Endodermal cell (in vitro differentiated cells): ENCODE data around the gene TSPAN18. TPM values are rescaled to one million over a fixed set of nuclear protein-coding genes. Genes with fewer than 3 reads are reported as not detected.
"Not testable (repeated sequence)": the region's sequence is repeated elsewhere in the genome, so short reads cannot be mapped to it uniquely, and the experiment has no call there.

Experiments
- DNase-seq: peaks from one replicate; pipeline ENCODE4 v3.0.0-alpha.2; 2017
- H3K27ac ChIP-seq: 2 replicates; pipeline ENCODE4 v1.5.1; 2013; ENCODE audit warnings: mild to moderate bottlenecking, low read depth, low read length, moderate library complexity
- H3K27me3 ChIP-seq: 2 replicates; pipeline ENCODE4 v1.6.1; 2013; ENCODE audit warnings: mild to moderate bottlenecking, low read length, moderate library complexity; ENCODE audit not compliant: insufficient read depth, control insufficient read depth, poor library complexity, severe bottlenecking
- H3K36me3 ChIP-seq: 2 replicates; pipeline ENCODE4 v1.7.0; 2013; ENCODE audit warnings: mild to moderate bottlenecking, low read length, moderate library complexity; ENCODE audit not compliant: control insufficient read depth, insufficient read depth
- H3K4me1 ChIP-seq: one replicate; pipeline ENCODE4 v1.7.0; 2013; ENCODE audit warnings: low read length; ENCODE audit not compliant: control insufficient read depth, insufficient read depth
- H3K4me3 ChIP-seq: 2 replicates; pipeline ENCODE4 v1.5.1; 2013; ENCODE audit warnings: mild to moderate bottlenecking, low read length, moderate library complexity
- H3K9ac ChIP-seq: 2 replicates; pipeline ENCODE4 v1.6.1; 2013; ENCODE audit warnings: mild to moderate bottlenecking, low read length, moderate library complexity; ENCODE audit not compliant: poor library complexity, severe bottlenecking; ENCODE audit errors: extremely low read depth
- H3K9me3 ChIP-seq: 2 replicates; pipeline ENCODE4 v1.6.1; 2013; ENCODE audit warnings: mild to moderate bottlenecking, low read length, moderate library complexity; ENCODE audit not compliant: control insufficient read depth
- H3K27ac Mint-ChIP-seq: 2 replicates; pipeline ENCODE4 v1.8.0; 2020; ENCODE audit warnings: mixed read lengths
- H3K27me3 Mint-ChIP-seq: 2 replicates; pipeline ENCODE4 v1.8.0; 2021; ENCODE audit warnings: mild to moderate bottlenecking, mixed read lengths; ENCODE audit not compliant: insufficient read depth
- H3K36me3 Mint-ChIP-seq: 2 replicates; pipeline ENCODE4 v1.8.0; 2020; ENCODE audit warnings: low read depth, mixed read lengths
- H3K4me1 Mint-ChIP-seq: 2 replicates; pipeline ENCODE4 v1.8.0; 2020; ENCODE audit warnings: mixed read lengths
- H3K4me3 Mint-ChIP-seq: 2 replicates; pipeline ENCODE4 v1.8.0; 2020; ENCODE audit warnings: mild to moderate bottlenecking, moderate library complexity, mixed read lengths
- H3K9me3 Mint-ChIP-seq: 2 replicates; pipeline ENCODE4 v1.8.0; 2020; ENCODE audit warnings: mild to moderate bottlenecking, mixed read lengths
- CTCF ChIP-seq: fragments of 200-600 bp; sonication (generic); conservative IDR thresholded peaks from 2 replicates; pipeline ENCODE4 v1.5.0; 2021; ENCODE audit warnings: antibody characterized with exemption, mild to moderate bottlenecking
- WGBS, 2 experiments: methylation state at CpG; one replicate each; pipeline versions ENCODE4 v1.1.5 to v1.1.7; 2013; ENCODE audit warnings: missing lambda C conversion rate in 2 of 2, mixed read lengths in 1 of 2; ENCODE audit not compliant: insufficient coverage in 1 of 2, insufficient read length in 1 of 2; 5-methylcytosine and 5-hydroxymethylcytosine counted together
- total RNA-seq, 2 donors: library from RNA; stranded (reverse); fragmentation: NEBNext Ultra II Directional in 1 of 2; extraction: Animal tissue kit (Norgen Biotek cat#: 25700) in 1 of 2; gene quantifications; 2 replicates in 1 of 2; 3 replicates in 1 of 2; pipeline ENCODE4 v1.2.1, GENCODE V29; 2021

The TSPAN18 gene
- total RNA-seq, 2 donors from 2014 or later, result 28.0 to 28.7 TPM

DNA sequence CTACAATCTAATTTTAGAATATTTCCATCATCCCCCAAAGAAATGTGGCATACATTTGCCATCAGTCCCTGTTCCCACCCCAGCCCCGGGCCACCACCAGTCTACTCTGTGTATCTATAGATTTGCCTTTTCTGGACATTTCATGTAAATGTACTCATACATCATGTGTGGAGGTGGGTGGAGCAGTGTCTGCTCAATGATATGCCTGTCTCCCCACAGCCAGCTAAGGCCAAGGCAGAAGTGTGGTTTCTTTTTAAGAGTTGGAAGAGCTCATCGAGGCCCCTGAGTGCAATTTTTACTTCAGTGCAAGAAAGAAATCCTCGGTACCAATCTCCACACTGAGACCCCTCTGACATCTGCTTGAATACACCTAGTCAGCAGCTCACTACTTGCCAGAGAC is 143.4 kb downstream of the TSPAN18 start:
- WGBS, 2 experiments, result 76 to 88% methylated on average over 3 of the region's 3 CpGs
- no peaks in the 10 kb centered on the region for H3K27me3 Mint-ChIP-seq
- no peaks in the 10 kb centered on the region for H3K36me3 ChIP-seq
- no peak overlapping the region for H3K4me3 ChIP-seq
- H3K4me3 Mint-ChIP-seq, result no peak overlapping the region
- no peaks in the 10 kb centered on the region for H3K27me3 ChIP-seq
- no peak overlapping the region for H3K27ac Mint-ChIP-seq
- H3K9ac ChIP-seq, result no peak overlapping the region
- H3K36me3 Mint-ChIP-seq, result peaks cover 7% of the 10 kb centered on the region
- H3K4me1 ChIP-seq, result peaks cover 12% of the 10 kb centered on the region
- H3K9me3 Mint-ChIP-seq, result no peaks in the 10 kb centered on the region
- no peak overlapping the region for H3K27ac ChIP-seq
- H3K9me3 ChIP-seq, result no peaks in the 10 kb centered on the region
- peaks cover 18% of the 10 kb centered on the region for H3K4me1 Mint-ChIP-seq
- no peak for DNase-seq
- no peak for TF ChIP-seq CTCF

DNA sequence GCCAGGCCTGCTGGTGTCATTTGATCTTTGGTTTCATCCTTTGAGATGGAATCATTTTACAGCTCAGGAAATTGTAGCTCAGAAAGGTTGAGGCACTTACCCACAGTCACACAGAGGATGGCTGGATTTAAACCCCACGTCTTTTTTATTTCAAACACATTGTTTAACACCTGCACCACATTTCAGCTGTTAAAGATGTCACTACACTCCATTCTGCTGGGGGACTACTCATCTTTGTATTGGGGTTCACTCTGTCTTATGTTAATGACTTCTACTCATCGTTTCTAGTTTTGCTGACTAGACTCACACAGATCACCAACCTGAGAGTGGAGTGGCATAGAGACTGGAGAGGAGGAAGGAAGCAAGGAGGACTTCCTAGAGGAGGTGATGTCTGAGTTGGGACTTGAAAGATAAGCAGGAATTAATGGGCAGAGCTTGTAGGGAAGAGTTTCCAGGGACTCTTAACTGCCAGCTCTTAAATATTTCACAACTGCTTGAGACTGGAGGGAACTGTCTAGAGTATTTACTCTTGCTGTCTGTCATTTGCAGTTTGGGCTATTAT is 143.9 kb downstream of the TSPAN18 start:
- no peaks in the 10 kb centered on the region for H3K36me3 ChIP-seq
- DNase-seq, result no peak
- 94 to 100% methylated on average over 2 of the region's 2 CpGs for WGBS, 2 experiments
- H3K9ac ChIP-seq, result no peak overlapping the region
- H3K27ac ChIP-seq, result no peak overlapping the region
- Mint-ChIP-seq H3K4me3 (no peak overlapping the region), H3K9me3 (no peaks in the 10 kb centered on the region), H3K36me3 (peaks cover 7% of the 10 kb centered on the region), H3K4me1 (peaks cover 15% of the 10 kb centered on the region), H3K27me3 (no peaks in the 10 kb centered on the region), H3K27ac (no peak overlapping the region)
- H3K27me3 ChIP-seq, result no peaks in the 10 kb centered on the region
- no peak for TF ChIP-seq CTCF
- no peak overlapping the region for H3K4me3 ChIP-seq
- H3K9me3 ChIP-seq, result no peaks in the 10 kb centered on the region
- H3K4me1 ChIP-seq, result peaks cover 10% of the 10 kb centered on the region

- not testable (repeated sequence) for H3K9me3 ChIP-seq, H3K4me1 Mint-ChIP-seq, H3K36me3 ChIP-seq, DNase-seq, H3K27me3 ChIP-seq, H3K27me3 Mint-ChIP-seq, H3K36me3 Mint-ChIP-seq, H3K9ac ChIP-seq, H3K4me3 Mint-ChIP-seq, H3K9me3 Mint-ChIP-seq, H3K27ac ChIP-seq, H3K4me3 ChIP-seq, H3K27ac Mint-ChIP-seq, H3K4me1 ChIP-seq
- WGBS, 2 experiments, result 90 to 94% methylated on average over 2 to 3 of the region's 3 CpGs
Measured at GRCh38 chr11:44871682-44872081, 144.9 kb downstream of the TSPAN18 start.

GRCh38 chr11:44872556-44872955 is 145.8 kb downstream of the TSPAN18 start:
- Mint-ChIP-seq H3K36me3 (peaks cover 7% of the 10 kb centered on the region), H3K4me1 (peaks cover 15% of the 10 kb centered on the region), H3K27ac (no peak overlapping the region), H3K4me3 (no peak overlapping the region), H3K27me3 (no peaks in the 10 kb centered on the region), H3K9me3 (no peaks in the 10 kb centered on the region)
- WGBS, 2 experiments, result 81 to 92% methylated on average over 1 of the region's 1 CpG
- Histone ChIP-seq H3K27me3 (no peaks in the 10 kb centered on the region), H3K36me3 (no peaks in the 10 kb centered on the region), H3K27ac (no peak overlapping the region), H3K4me3 (no peak overlapping the region), H3K9me3 (no peaks in the 10 kb centered on the region), H3K4me1 (peaks cover 13% of the 10 kb centered on the region), H3K9ac (no peak overlapping the region)
- DNase-seq, result no peak
- no peak for TF ChIP-seq CTCF
